GM19324 (cell line): ENCODE data around the gene GOLGA6L2.
"Not testable (repeated sequence)": the region's sequence is repeated elsewhere in the genome, so short reads cannot be mapped to it uniquely, and the experiment has no call there.

Source experiments
- ATAC-seq: cut with Tn5 transposase; IDR thresholded peaks from one replicate; pipeline ENCODE4 v1.9.1; 2021; ENCODE audit warnings: mild to moderate bottlenecking, moderate library complexity; ENCODE audit not compliant: unreplicated experiment, low FRiP score

GOLGA6L2 gene

GRCh38 chr15:23434699-23435098 is 12.3 kb downstream of the GOLGA6L2 start:
- not testable (repeated sequence) for ATAC-seq

- ATAC-seq, result not testable (repeated sequence)
Observed at GRCh38 chr15:23425327-23425726, 21.7 kb downstream of the GOLGA6L2 start.

GRCh38 chr15:23424111-23424904 is 22.7 kb downstream of the GOLGA6L2 start:
- ATAC-seq, result no peak

GRCh38 chr15:23422946-23423708 is 23.9 kb downstream of the GOLGA6L2 start:
- no peak for ATAC-seq

GRCh38 chr15:23422099-23422945 is 24.7 kb downstream of the GOLGA6L2 start:
- ATAC-seq, result no peak

- ATAC-seq, result no peak
Observed at GRCh38 chr15:23420806-23421575, 26.1 kb downstream of the GOLGA6L2 start.

GRCh38 chr15:23416349-23417276 is 30.4 kb downstream of the GOLGA6L2 start:
- no peak for ATAC-seq

- ATAC-seq, result not testable (repeated sequence)
Observed at GRCh38 chr15:23415866-23416265, 31.2 kb downstream of the GOLGA6L2 start.

- ATAC-seq, result no peak
Observed at GRCh38 chr15:23415321-23415865, 31.6 kb downstream of the GOLGA6L2 start.

GRCh38 chr15:23412881-23413600 is 34.0 kb downstream of the GOLGA6L2 start:
- not testable (repeated sequence) for ATAC-seq

GRCh38 chr15:23411841-23412240 is 35.2 kb downstream of the GOLGA6L2 start:
- no peak for ATAC-seq

GRCh38 chr15:23403550-23403949 is 43.5 kb downstream of the GOLGA6L2 start:
- no peak for ATAC-seq

- no peak for ATAC-seq
Observed at GRCh38 chr15:23402544-23402943, 44.5 kb downstream of the GOLGA6L2 start.

- ATAC-seq, result no peak
Observed at GRCh38 chr15:23402140-23402539, 44.9 kb downstream of the GOLGA6L2 start.

- ATAC-seq, result no peak
Observed at GRCh38 chr15:23401627-23402026, 45.4 kb downstream of the GOLGA6L2 start.

- ATAC-seq, result not testable (repeated sequence)
Observed at GRCh38 chr15:23399207-23399606, 47.8 kb downstream of the GOLGA6L2 start.

- ATAC-seq, result not testable (repeated sequence)
Observed at GRCh38 chr15:23398357-23398756, 48.7 kb downstream of the GOLGA6L2 start.

- no peak for ATAC-seq
Observed at GRCh38 chr15:23397779-23398178, 49.3 kb downstream of the GOLGA6L2 start.
